HL-60 (cell line): ENCODE measurements around the gene CFAP251.

Source experiments
- GABPA ChIP-seq: IDR thresholded peaks from 2 replicates; pipeline ENCODE4 v1.6.1; 2012; ENCODE audit warnings: low read depth
- SPI1 ChIP-seq: IDR thresholded peaks from 2 replicates; pipeline ENCODE4 v1.6.1; 2012; ENCODE audit warnings: low read depth, mild to moderate bottlenecking, borderline replicate concordance
- TF ChIP-seq, protein P1 (sequence below): IDR thresholded peaks from one replicate; pipeline ENCODE4 v1.5.1; 2011; ENCODE audit warnings: low read length, control low read depth, inconsistent platforms; ENCODE audit not compliant: insufficient read depth

DNA sequence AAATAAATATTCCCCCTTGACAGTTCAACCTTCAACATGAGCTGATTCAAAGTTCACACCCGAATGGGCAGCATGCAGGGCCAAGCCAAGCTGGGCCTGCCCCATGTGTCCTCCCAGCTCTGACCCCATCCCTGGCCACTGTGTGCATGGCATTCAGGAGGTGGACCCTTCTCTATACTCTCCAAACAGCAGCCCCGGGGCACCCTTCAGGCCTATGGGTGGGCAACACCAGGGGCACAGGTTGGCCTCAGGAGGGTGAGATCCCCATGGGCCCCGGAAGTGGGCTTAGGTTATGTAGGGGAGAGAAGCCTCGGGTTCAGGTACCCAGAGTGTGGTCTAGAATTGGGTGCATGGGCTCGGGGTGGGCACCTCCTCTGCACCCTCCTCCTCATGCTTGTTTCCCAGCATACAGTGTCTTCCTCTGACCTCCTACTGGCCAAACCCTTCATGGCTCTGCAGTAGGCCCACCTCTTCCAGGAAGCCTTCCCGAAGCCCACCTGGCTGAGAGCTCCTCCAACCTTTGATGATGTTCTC lies 71.8 kb downstream of the CFAP251 start:
- TF ChIP-seq GABPA (no peak), SPI1 (no peak)
- TF ChIP-seq, protein P1, sequence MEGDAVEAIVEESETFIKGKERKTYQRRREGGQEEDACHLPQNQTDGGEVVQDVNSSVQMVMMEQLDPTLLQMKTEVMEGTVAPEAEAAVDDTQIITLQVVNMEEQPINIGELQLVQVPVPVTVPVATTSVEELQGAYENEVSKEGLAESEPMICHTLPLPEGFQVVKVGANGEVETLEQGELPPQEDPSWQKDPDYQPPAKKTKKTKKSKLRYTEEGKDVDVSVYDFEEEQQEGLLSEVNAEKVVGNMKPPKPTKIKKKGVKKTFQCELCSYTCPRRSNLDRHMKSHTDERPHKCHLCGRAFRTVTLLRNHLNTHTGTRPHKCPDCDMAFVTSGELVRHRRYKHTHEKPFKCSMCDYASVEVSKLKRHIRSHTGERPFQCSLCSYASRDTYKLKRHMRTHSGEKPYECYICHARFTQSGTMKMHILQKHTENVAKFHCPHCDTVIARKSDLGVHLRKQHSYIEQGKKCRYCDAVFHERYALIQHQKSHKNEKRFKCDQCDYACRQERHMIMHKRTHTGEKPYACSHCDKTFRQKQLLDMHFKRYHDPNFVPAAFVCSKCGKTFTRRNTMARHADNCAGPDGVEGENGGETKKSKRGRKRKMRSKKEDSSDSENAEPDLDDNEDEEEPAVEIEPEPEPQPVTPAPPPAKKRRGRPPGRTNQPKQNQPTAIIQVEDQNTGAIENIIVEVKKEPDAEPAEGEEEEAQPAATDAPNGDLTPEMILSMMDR = no peak
